ENCODE results near the gene TMEM40. TPM values are rescaled to one million over a fixed set of nuclear protein-coding genes. Genes with fewer than 3 reads are reported as not detected.

TMEM40 gene
- total and polyA plus RNA-seq, 2 experiments from 2014 or later: 0.14 to 0.48 TPM

- Histone ChIP-seq H3K4me3 (no peak overlapping the region), H2AFZ (0 out of 2 replicates have a peak overlapping the region, but pooled peaks have one; percentile 21), H3K27me3 (ENCODE audit: insufficient read depth) (no peaks in the 10 kb centered on the region), H3K9me2 (ENCODE audit: insufficient read depth) (no peaks in the 10 kb centered on the region), H3K27ac (ENCODE audit: low read depth) (no peak overlapping the region), H3K36me3 (ENCODE audit: insufficient read depth) (no peaks in the 10 kb centered on the region), H3K4me1 (ENCODE audit: insufficient read depth) (no peaks in the 10 kb centered on the region), H3K4me2 (no peak overlapping the region), H3F3A (replicated peaks; ENCODE audit: low read depth) (no peaks in the 10 kb centered on the region), H3K79me2 (replicated peaks; ENCODE audit: insufficient read depth) (no peaks in the 10 kb centered on the region), H4K20me1 (replicated peaks; ENCODE audit: insufficient read depth) (no peaks in the 10 kb centered on the region)
- Mint-ChIP-seq H3K4me3 (no peak overlapping the region), H3K9me3 (no peaks in the 10 kb centered on the region), H3K4me1 (peaks cover 11% of the 10 kb centered on the region), H3K27ac (no peak overlapping the region), H3K36me3 (ENCODE audit: low read depth) (no peaks in the 10 kb centered on the region), H3K27me3 (ENCODE audit: insufficient read depth, low read depth, poor library complexity) (peaks cover 4% of the 10 kb centered on the region)
- no peak for TF ChIP-seq ZNF114 (CRISPR knock-in tag; IDR thresholded peaks at IDR 0.05)
- ATAC-seq (no peak), DNase-seq (ENCODE audit: low spot score) (no peak)
These were observed 66.6 kb downstream of the TMEM40 start for GRCh38 chr3:12692444-12692843.

- no peak for DNase-seq (ENCODE audit: low spot score)
- no peaks in the 10 kb centered on the region for H3K27me3 ChIP-seq (ENCODE audit: insufficient read depth)
- Mint-ChIP-seq H3K36me3 (ENCODE audit: low read depth) (no peaks in the 10 kb centered on the region), H3K9me3 (no peaks in the 10 kb centered on the region; the same call in 2 of the 3 replicates), H3K27me3 (ENCODE audit: insufficient read depth, low read depth, poor library complexity) (peaks cover 6% of the 10 kb centered on the region), H3K4me3 (no peak overlapping the region), H3K27ac (no peak overlapping the region), H3K4me1 (peaks cover 11% of the 10 kb centered on the region)
- no peaks in the 10 kb centered on the region for H3F3A ChIP-seq (replicated peaks; ENCODE audit: low read depth)
- H3K4me2 ChIP-seq: no peak overlapping the region
- no peaks in the 10 kb centered on the region for H3K9me2 ChIP-seq (ENCODE audit: insufficient read depth)
- H3K27ac ChIP-seq (ENCODE audit: low read depth): no peak overlapping the region
- no peak overlapping the region; the same call in 1 of the 2 replicates for H2AFZ ChIP-seq
- no peaks in the 10 kb centered on the region for H3K79me2 ChIP-seq (replicated peaks; ENCODE audit: insufficient read depth)
- no peak overlapping the region for H3K4me3 ChIP-seq
- H3K4me1 ChIP-seq (ENCODE audit: insufficient read depth): no peaks in the 10 kb centered on the region
- H4K20me1 ChIP-seq (replicated peaks; ENCODE audit: insufficient read depth): no peaks in the 10 kb centered on the region
- no peak for ATAC-seq
- no peaks in the 10 kb centered on the region for H3K36me3 ChIP-seq (ENCODE audit: insufficient read depth)
- TF ChIP-seq NANOG (IDR thresholded peaks at IDR 0.05; ENCODE audit: borderline replicate concordance) (no peak), REST (IDR thresholded peaks at IDR 0.05; ENCODE audit: unreplicated experiment) (no peak), EZH2phosphoT487 (IDR thresholded peaks at IDR 0.05; ENCODE audit: unreplicated experiment) (no peak), ZNF331 (CRISPR knock-in tag; IDR thresholded peaks at IDR 0.05; ENCODE audit: low read depth) (no peak), EZH2 (IDR thresholded peaks at IDR 0.05; ENCODE audit: low read depth, unreplicated experiment) (no peak), ZNF114 (CRISPR knock-in tag; IDR thresholded peaks at IDR 0.05) (no peak), CTCF (conservative IDR thresholded peaks at IDR 0.05; ENCODE audit: low read depth in 2 of 2) (no peak; a peak in 1 of 4 replicates), CREB1 (CRISPR knock-in tag; IDR thresholded peaks at IDR 0.05; ENCODE audit: low read depth) (no peak), JUNB (IDR thresholded peaks at IDR 0.05; ENCODE audit: unreplicated experiment) (no peak)
These were observed 68.9 kb downstream of the TMEM40 start for GRCh38 chr3:12689997-12690711.

Data from GM23338 (cell line).